ENCODE results near the gene BMPR1A.

GRCh38 chr10:86898511-86898910 is 142.1 kb downstream of the BMPR1A start:
- TF ChIP-seq CTCF (IDR thresholded peaks at IDR 0.05), result no peak
- no peak for TF ChIP-seq POLR2A (IDR thresholded peaks at IDR 0.05)
